MV-4-11 (cell line): Measurements from ENCODE around the gene MZT2B.
"Not testable (repeated sequence)": the region's sequence is repeated elsewhere in the genome, so short reads cannot be mapped to it uniquely, and the experiment has no call there.

Experiments
- DNase-seq: peaks from one replicate; lab custom pipeline; 2025; lab: John Stamatoyannopoulos, UW

Gene MZT2B

DNA sequence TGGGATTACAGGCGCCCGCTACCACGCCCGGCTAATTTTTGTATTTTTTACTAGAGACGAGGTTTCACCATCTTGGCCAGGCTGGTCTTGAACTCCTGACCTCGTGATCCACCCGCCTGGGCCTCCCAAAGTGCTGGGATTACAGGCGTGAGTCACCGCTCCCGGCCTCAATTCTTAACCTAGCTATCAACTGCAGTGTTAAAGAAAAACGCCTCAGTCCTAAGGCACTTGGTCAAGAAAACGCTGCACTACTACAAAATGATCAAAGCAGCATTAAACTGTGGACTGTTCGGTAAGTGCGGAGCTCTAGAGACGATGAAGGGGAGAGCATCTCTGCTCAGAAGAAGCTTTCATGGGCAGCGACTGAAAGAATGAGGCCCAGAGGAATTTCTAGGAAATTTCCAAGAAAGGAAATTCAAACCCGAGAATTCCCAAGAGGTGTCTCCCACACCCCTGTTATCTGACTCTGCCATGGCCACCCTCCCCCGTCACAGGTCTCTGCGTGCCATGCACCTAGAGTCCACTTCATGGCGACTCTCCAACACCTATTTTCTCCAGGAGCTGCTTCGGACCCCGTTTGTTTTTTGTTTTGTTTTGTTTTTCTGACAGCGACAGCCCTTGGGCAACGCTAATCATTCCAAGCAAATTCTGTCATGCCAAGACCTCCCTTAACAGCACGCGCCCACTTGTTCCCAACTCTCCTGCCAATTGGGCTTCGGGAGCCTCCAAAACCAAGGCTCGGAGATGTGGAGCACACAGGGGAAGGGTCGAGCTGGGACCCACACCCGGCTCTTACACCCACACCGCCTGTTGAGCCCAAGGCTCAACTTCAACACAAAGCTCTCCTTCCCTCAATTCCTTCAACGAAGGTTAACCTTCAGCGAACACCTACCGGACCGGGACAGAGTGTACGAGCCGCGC lies 1.4 kb upstream of the MZT2B start:
- DNase-seq: peak; percentile 34

- DNase-seq: peak; percentile 89
Measured at GRCh38 chr2:130181325-130181879, 660 bp upstream of the MZT2B start, which contains the start of gene SMPD4. Gene SMPD4 (minus strand): TSS chr2:130181602. CDS start chr2:130176592, 5,010 bp downstream.

DNA sequence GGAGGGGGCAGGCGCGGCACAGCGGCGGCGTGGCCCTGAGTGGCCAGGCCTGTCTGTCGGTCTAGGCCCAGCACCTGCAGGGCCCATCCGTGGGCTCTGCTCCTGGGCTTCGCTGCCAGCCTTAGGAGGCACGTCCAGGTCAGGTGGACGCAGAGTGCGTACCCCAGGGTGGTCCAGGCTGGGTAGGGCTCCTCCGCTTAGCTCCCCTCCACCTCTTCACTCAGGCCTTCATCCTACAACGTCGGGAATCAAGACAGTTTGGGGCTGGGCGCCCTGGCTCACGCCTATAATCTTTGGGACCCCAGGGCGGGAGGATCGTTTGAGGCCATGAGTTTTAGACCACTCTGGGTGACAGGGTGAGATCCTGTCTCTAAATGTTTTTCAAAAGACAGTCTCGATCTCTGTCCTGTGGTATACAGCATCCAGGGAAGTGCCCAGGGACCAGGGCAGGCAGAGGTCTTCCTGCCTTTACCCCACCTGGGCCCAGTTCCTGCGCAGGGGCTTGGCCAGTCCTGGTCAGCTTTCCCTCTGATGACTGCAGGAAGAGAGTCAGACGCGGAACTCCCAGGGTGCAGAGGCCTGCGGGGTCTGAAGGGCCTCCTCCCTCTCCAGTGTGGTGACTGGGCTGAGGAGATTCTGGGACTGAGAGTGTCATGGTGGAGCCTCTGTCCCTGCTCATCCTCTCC lies 907 bp downstream of the MZT2B start:
- not testable (repeated sequence) for DNase-seq

DNA sequence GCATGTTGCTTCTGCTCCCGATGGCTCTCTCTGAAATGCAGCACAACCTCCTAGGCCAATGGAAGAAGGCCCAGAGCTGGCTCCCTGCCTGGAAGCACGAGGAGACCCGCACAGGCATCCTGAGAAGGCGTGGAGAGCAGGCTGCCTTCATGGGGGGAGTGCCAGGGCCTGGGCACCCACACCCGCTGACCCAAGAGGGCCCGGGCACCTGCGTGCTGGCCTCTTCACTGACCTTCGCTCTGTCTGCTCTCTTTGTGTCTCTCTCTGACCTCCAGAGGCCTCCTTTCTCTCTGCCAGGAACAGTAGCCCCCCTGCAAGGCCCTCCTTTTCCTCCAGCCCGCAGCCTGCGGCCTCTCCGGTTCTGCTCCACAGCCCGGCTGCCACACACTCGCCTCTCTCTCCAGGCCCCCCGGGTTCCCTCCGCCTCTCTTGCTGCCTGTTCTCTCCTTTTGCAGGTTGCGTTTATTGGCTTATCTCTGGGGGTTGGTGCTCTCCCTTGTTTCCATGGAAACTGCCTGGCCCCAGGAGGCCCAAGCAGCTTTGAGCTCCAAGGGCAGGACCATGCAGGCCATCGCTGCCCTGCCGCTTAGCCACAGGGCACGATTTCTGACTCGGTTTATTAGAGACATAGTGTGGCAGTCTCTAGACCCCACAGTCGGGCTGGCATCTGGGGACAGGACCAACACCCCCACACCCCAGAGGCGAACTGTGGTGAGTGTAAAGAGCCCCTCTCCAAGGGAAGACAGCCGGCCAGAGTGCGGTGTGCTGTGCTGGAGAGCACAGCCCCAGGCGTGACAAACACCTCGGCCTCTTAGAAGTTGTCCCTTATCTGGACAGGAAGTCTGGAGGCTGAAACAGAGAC lies 1.7 kb downstream of the MZT2B start:
- DNase-seq: no peak

GRCh38 chr2:130185436-130185835 lies 3.4 kb downstream of the MZT2B start:
- DNase-seq: no peak

- no peak for DNase-seq
Measured at GRCh38 chr2:130185896-130186295, 3.8 kb downstream of the MZT2B start.

DNA sequence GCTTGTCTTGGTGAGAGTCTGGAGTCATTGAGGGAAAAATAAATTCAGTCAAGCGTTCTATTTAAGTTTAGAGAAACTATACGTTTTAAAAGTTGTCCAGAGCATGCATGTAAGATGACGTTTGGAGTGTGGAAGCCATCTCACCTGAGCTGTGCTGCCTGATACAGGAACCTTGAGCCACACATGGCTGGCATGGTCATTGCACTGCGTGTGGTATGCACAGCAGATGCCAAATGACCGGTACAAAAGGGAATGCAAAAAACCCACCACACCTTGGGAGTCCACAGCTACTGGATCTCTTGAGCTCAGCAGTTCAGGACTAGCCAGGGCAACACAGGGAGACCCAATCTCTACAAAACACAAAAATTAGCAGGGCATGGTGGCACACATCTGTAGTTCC lies 4.3 kb downstream of the MZT2B start:
- DNase-seq: no peak

DNA sequence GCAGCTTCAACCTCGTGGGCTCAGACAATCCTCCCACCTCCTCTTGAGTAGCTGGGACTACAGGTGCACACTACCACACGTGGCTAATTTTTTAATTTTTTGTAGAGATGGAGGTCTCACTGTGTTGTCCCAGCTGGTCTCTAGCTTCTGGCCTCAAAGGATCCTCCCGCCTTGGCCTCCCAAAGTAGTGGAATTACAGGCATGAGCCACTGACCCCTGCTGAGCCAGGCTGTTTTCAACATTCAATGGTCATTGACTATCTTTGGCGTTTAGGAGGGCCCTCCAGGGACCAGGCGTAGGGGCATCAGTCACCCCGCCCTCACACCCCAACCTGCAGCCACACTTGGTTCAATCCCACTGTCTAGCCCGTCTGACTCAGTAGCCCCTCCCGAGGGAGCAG lies 5.2 kb downstream of the MZT2B start:
- DNase-seq: no peak

- not testable (repeated sequence) for DNase-seq
Measured at GRCh38 chr2:130187859-130188792, 6.1 kb downstream of the MZT2B start.

DNA sequence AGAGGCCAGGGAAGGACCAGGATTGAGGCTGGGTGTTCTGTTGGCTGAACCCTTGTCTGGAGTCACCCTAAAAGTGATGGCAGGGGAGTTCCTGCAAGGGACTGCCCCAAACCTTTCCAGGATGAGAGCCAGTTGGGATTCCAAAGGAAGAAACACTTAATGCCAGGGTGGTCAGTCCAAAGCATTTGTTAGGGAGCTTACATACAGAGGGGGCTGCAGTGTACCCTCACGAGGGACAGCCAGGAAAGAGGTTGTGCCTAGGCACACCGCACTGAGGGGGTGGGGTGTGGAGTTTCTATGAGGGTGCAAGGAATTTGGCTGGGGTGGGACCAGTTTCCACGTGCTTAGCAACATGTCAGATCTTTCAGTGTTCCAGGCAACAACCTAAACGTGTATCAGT lies 6.9 kb downstream of the MZT2B start:
- DNase-seq: not testable (repeated sequence)

DNA sequence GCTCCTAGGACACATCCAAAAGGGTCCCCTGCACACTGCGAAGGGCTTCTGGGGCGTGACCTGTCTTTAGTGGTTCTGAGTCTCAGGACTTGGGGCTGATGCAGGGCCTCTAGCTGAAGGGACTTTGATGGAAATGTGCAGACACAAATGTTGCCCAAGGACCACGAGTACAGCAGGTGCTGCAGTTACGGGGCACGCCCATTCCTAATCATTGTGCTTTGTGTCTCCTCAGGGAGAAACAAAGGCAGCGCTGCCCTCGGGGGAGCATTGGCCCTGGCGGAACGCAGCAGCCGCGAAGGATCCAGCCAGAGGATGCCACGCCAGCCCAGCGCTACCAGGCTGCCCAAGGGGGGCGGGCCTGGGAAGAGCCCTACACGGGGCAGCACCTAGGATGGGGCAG lies 8.2 kb downstream of the MZT2B start:
- no peak for DNase-seq

- DNase-seq: not testable (repeated sequence)
Measured at GRCh38 chr2:130191319-130191718, 9.3 kb downstream of the MZT2B start.

DNA sequence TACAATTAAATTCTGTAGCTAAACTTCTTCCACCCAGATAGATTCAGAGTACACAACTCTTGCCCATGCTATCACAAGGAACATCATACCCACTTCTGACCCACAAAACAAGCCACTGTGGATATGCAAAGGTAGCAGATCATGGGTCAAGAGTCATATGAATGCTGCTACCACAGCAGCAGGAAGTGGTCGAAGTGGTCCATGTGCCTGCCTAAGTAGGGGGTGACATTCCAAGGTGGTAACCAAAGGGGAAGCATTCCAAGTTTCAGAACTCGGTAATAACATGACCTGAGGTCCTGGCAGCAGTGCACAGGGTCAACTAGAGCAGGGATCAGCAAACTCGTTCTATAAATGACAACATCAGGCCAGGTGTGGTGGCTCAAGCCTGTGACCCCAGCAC lies 10.4 kb downstream of the MZT2B start:
- DNase-seq: peak; percentile 16

- not testable (repeated sequence) for DNase-seq
Measured at GRCh38 chr2:130193824-130194223, 11.8 kb downstream of the MZT2B start.

GRCh38 chr2:130195089-130195635 lies 13.1 kb downstream of the MZT2B start:
- DNase-seq: not testable (repeated sequence)

DNA sequence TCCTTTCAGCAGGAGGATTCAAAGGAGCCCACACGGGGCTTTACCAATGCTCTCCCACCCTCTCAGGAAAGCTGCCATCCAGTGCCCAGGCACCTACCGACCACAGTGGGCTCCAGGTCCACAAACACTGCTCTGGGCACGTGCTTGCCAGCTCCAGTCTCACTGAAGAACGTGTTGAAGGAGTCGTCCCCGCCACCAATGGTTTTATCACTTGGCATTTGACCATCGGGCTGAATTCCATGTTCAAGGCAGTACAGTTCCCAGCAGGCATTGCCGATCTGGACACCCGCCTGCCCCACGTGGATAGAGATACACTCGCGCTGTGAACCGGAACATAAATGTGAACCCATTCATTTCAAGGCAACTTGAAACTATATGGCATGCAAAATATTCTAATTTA lies 14.0 kb downstream of the MZT2B start:
- DNase-seq: not testable (repeated sequence)

DNA sequence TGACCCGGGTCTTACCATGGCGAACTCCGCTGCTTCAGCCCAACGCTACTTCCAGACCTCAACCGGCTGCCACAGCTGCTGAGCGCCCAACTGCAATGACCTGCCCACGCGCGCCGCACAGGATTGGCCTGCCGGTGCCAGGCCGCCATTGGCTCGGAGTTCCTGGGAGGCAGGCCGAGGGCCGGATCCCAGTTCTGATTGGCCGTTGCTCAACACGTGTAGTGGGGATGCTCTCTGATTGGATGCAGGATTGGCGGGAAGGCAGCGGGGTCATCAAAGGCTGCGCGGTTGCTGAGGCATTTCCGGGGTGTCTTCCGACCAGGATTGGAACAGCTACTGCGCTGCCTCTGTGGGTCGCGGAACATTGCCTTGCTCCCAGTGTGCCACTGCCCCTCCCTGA lies 16.3 kb downstream of the MZT2B start, which contains the start of gene TUBA3E:
Gene TUBA3E, minus strand, starts transcription at position 97 of the 400 bp plus-strand sequence. Its CDS starts 79 bp downstream, at position 18.
- DNase-seq: no peak

- peak; percentile 63 for DNase-seq
Measured at GRCh38 chr2:130202518-130202917, 20.5 kb downstream of the MZT2B start.

DNA sequence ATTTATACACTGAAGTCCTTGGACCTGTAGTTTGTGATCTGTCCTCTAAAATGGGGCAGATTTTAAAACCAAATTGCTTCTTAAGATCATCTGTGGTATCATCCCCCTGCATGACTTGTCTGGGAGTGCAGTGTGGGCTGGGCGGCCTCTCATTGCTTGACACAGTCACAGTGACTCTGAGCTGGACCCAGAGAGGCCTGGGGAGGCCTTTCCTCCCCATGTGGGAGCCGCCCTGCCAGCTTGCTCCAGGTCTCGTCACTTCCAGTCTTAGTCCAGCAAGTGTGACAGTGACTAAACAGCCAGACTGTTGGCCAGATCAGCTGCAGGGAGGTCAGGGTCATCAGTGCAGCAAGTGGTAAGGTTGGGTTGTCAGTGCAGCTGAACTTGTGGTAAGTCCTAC lies 21.1 kb downstream of the MZT2B start:
- not testable (repeated sequence) for DNase-seq

GRCh38 chr2:130207051-130207450 lies 25.0 kb downstream of the MZT2B start:
- not testable (repeated sequence) for DNase-seq
